ENCODE data around the gene ALOX12B.
"Not testable (repeated sequence)": the region's sequence is repeated elsewhere in the genome, so short reads cannot be mapped to it uniquely, and the experiment has no call there.

ALOX12B gene

DNA sequence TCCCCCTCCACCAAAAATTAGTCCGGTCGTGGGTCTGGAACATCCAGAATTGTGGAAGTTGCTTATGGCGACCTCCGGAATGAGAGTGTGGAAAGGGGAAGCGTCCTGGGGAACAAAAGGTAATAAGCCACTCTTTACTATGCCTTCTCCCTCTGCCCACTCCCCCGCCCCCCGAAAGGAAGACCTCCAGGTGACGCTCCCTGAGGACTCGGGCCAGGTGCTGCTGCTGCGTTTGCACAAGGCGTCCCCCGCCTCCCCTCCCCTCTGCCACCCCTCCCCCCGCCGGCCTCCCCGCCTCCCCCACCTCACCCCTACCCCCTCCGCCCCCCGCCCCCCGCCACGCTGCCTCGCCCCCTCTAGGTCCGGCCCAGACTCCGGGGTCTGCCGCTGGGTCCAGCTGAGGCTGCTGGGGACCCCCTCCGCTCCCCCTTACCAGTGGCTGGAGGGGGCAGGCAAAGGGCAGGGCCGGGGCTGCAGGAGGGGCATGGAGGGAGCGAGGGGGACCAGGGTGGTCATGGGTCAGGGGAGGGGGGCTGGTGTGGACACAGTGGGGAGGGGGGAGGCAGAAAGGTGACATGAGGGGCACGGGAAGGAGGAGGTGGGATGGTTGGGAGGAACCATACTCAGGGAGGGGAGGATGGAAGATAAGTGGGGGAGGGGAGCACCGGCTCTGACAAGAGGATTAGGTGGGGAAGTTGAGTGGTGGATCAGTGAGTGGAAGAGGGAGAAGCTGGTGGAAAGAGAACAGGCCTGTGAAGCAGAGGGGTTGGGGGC, 23.6 kb downstream of the ALOX12B start:
- DNase-seq: no peak

DNA sequence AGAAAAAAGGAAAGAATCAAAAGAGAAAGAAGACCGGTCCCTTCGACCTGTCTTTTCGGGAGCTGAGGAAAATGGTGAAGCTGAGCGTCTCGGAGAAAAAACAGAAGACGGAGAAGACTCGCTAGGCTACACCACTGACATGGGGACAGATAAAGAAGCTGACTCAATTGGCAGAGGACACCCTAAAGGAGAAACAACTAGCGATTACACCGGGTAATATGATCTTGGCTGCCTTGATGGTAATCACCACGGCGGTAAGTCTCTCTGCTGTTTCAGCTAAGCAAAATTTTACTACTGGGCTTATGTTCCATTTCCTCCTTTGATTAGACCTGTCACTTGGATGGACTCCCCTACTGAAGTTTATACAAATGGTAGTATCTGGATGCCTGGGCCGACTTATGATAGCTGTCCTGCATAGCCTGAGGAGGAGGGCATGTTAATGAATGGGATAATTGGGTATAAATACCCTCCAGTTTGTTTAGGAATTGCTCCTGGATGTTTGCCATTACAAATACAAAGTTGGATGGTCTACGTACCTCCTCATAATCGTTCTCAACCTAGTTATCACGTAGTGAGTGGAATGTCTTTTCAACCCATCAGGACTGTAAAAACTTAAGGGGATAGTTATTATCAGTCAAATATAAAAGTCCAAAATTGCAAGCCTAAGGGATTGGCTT, 24.6 kb downstream of the ALOX12B start:
- no peak for DNase-seq

DNA sequence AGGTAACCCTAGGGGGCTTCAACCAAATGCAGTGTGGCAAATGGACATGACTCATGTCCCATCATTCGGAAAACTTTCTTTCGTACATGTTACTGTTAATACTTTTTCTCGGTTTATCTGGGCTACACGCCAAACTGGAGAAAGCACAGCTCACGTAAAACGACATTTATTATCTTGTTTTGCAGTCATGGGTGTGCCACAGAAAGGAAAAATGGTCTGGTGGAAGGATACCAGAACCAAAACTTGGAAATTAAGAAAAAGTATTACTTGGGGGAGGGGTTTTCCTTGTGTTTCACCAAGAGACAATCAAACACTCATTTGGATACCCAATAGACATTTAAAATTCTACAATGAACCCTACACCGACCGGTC, 25.1 kb downstream of the ALOX12B start:
- DNase-seq: no peak

DNA sequence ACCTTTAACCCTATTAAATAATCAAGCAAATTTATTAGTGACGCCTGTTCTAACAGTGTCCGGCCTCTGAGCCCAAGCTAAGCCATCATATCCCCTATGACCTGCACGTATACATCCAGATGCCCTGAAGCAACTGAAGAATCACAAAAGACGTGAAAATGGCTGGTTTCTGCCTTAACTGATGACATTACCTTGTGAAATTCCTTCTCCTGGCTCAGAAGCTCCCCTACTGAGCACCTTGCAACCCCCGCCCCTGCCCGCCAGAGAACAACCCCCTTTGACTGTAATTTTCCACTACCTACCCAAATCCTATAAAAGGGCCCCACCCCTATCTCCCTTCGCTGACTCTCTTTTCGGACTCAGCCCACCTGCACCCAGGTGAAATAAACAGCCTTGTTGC, 25.7 kb downstream of the ALOX12B start:
- not testable (repeated sequence) for DNase-seq

DNA sequence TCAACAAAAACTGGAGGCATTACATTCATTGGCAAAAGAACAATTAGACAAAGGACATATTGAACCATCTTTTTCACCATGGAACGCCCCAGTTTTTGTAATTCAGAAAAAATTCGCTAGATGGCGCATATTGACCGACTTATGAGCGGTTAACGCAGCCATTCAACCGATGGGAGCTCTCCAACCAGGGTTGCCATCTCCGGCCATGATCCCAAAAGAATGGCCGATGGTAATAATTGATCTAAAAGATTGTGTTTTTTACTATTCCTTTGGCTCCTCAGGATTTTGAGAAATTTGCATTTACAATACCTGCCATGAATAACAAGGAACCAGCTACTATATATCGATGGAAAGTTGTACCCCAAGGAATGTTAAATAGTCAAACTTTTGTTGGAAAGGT, 27.2 kb downstream of the ALOX12B start:
- peak; percentile 83 for DNase-seq

- peak; percentile 61 for DNase-seq
Observed at GRCh38 chr17:8059131-8059530, 28.4 kb downstream of the ALOX12B start.

- DNase-seq: peak; percentile 95
Observed at GRCh38 chr17:8057691-8058114, 29.8 kb downstream of the ALOX12B start.

DNA sequence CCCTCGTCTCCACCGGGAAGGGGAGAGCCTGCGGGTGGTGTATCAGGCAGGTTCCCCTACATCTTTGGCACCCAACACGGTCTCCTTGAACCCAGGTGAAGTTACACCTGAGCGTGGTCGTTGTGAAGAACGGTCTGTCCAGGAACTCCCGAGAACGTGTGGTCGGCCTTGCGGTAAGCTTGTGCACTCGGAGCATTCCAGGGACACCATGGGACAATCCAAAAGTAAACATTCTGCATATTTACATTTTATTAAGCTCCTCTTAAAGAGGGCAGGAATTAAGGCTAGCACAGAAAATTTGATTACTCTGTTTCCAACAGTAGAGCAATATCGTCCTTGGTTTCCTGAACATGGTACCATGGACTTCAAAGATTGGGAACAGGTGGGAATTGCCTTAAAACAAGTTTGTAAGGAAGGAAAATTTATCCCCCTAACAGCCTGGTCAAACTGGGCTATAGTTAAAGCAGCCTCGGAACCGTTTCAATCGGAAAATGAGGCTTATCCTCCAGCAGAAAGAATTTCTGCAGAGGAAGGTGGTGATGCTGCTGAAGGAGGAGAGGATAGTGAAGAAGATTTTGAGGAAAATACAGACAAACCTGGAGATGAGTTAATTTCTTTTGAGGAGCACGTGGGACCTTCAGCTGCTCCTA, 30.4 kb downstream of the ALOX12B start:
- no peak for DNase-seq

- DNase-seq: peak; percentile 53
Observed at GRCh38 chr17:8056232-8056975, 31.1 kb downstream of the ALOX12B start.

GRCh38 chr17:8055851-8056231, 31.7 kb downstream of the ALOX12B start:
- no peak for DNase-seq

- no peak for DNase-seq
Observed at GRCh38 chr17:8053600-8053999, 33.9 kb downstream of the ALOX12B start.

GRCh38 chr17:8052256-8053252, 35.0 kb downstream of the ALOX12B start:
- no peak for DNase-seq

DNA sequence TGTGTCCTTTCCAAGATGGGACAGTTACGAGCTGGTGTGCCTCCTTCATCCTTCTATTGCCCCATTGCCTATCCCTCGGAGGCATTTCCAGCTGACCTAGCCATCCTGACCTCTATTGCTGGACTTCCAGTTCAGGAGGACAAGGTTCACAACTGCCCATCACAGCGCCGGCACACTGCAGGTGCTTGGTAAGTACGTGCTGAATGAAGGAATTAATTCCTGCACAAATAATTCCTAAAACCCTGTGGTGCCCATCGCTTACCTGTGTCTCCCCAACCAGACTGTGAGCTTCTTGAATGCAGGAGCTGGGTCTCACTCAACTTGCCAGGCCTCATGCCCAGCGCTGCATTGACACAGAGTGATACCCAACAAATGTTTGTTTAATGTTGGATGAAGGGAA, 35.7 kb downstream of the ALOX12B start:
- DNase-seq: no peak

DNA sequence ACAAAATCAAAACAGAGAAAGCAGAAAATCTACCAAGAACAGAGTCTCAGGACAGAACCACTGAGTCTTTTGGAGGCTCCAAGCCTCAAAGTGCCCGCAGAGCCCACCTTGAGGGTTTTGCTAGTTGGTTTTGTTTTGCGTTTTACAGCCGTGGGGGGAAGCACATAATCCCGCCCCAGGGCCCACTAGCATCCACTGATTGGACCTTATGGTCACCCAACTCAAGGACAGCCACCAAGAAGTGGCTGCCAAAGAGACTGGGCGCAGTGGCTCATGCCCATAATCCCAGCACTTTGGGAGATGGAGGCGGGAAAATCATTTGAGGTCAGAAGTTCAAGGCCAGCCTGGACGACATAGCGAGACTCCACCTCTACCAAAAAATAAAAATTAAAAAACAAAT, 38.8 kb downstream of the ALOX12B start:
- DNase-seq: no peak

- no peak for DNase-seq
Observed at GRCh38 chr17:8048236-8048635, 39.3 kb downstream of the ALOX12B start.

GRCh38 chr17:8047769-8048110, 39.8 kb downstream of the ALOX12B start:
- no peak for DNase-seq

GRCh38 chr17:8046929-8047768, 40.4 kb downstream of the ALOX12B start:
- DNase-seq: no peak

- no peak for DNase-seq
Observed at GRCh38 chr17:8046306-8046928, 41.1 kb downstream of the ALOX12B start.

- no peak for DNase-seq
Observed at GRCh38 chr17:8044819-8045810, 42.4 kb downstream of the ALOX12B start.
